ENCODE measurements around the gene SSTR3.

SSTR3 gene

DNA sequence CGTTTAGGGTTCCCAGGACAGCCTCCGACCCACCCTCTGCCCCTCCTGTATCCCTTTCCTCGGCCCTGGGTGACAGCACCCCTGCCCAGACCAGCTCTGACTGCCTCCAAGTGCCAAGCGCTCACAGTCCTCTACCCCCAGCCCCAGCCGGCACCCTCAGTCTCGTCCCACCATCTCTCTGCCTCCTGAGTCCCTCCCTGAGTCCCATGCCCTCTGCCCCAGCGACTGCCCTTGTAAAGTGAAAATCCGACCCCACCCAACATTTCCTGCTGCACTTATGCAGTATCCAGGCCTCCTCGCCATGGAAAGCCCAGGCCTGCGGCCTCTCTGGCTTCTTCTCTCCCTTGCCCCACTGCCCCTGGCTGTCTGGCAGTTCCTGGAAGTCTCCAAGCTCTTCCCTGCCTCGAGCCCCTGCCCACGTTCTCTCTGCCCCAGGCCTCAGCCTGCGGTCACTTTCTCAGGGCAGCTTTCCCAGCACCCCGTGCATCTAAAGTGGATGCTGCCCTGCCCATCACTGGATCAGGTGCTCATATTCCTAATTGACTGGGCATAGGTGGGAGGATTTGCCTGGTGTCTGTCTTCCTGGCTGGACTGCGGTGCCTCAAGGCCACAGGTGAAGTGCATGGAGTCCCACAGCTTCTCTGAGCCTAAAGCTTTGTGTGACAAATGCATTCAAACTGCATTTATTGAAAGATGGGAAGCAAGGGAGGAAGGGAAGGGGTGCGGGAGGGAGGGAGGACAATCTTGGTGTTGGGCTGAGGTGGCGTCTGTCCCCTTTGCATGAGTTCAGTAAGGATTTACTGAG, 44.9 kb downstream of the SSTR3 start:
- DNase-seq (ENCODE audit: low read depth), result no peak

- peak; percentile 35 for DNase-seq (ENCODE audit: low read depth)
Observed at GRCh38 chr22:37166675-37167066, 45.6 kb downstream of the SSTR3 start.

DNA sequence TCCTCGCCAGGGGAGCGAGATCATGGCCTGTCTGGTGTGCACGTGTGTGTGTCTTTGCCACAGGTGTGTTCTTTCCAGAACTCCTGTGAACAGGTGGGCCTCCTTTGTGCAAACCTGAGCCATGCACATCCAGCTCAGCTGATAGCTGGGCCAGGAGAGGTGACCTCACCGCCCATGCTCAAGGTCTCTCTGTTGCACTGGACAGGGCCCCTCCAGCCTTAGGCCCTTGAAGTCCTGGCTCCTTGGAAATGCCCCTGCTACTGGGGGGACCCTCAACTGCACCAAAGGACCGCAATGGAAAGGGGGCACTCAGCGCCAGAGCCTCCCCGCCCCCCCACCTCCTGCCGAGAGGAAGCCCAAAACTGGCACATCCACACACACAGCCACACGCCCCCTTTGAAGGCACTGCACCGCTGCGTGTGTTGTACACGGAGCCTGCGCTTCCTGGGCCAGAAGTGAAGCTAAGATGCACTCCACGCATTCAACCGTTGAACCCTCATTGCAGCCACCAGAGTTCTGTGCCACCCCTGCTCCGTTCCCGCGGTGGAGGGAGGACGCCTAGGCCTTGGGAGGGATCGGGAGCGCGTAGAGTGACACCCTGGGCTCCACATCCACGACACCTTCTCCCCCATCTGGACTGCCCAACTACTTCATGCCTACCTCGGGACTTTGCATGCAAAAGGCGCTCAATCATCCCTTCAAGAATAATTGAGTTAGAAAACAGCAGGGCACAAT, 46.2 kb downstream of the SSTR3 start:
- DNase-seq (ENCODE audit: low read depth), result no peak

GRCh38 chr22:37165066-37165465, 47.2 kb downstream of the SSTR3 start:
- no peak for DNase-seq (ENCODE audit: low read depth)

- DNase-seq (ENCODE audit: low read depth), result no peak
Observed at GRCh38 chr22:37164505-37164887, 47.8 kb downstream of the SSTR3 start.

GRCh38 chr22:37163575-37164504, 48.4 kb downstream of the SSTR3 start:
- DNase-seq (ENCODE audit: low read depth), result no peak

GRCh38 chr22:37163096-37163489, 49.2 kb downstream of the SSTR3 start:
- no peak for DNase-seq (ENCODE audit: low read depth)

DNA sequence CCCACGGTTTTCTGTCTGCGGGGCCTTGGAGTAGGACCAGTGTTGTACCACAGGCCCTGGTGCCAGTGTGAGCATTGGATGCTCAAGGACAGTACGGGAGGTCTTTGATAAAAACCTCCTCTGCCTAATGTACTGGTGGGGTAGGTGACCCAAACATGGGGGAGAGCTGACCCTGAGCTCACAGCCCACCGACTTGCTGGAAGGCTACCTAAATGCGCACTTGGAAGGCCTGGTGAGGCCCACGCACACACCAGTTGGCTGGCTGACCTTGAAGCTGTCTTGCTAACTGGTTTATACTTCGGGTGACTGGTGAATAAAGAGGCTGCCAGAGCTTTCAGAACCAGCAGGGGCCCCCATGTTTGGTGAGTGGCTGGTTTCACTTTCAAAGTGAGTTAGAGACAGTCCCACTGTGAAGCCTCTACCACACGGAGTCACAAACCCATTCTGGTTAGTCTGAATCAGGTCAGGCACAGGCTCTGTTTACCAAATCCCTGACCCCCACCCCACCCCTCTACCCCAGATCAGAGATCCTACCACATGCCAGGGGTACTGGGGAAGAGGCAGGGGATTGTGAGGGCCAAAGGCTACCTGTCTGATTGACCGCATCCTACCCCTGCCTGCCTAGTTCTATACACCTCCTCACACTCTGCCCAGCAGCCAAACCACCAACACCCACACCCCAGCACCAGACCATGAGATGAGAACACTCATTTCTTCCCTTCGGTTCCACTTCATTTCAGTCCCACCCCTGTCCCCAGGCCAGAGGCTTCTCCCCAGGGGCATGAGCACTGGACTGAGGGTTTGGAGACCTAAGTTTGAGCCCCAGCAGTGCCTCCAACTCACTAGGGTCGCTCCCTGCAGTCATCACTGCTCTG, 49.8 kb downstream of the SSTR3 start:
- DNase-seq (ENCODE audit: low read depth), result no peak

DNA sequence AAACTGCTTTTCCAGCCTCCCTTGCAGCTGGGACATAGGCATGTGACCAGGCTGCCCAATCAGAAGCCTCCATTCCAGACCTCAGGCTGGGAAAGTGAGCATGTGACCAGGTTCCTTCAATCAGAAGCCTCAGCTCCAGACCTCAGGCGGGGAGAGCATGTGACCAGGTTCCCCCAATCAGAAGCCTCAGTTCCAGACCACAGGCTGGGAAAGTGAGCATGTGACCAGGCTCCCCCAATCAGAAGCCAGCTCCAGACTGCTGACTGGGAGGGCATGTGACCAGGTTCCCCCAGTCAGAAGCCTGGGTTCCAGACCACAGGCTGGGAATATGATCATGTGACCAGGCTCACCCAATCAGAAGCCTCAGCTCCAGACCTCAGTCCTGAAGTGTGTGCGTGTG, 50.8 kb downstream of the SSTR3 start:
- DNase-seq (ENCODE audit: low read depth), result no peak

GRCh38 chr22:37160027-37160426, 52.2 kb downstream of the SSTR3 start:
- DNase-seq (ENCODE audit: low read depth), result no peak

GRCh38 chr22:37158963-37159290, 53.4 kb downstream of the SSTR3 start:
- no peak for DNase-seq (ENCODE audit: low read depth)

- no peak for DNase-seq (ENCODE audit: low read depth)
Observed at GRCh38 chr22:37157516-37158285, 54.6 kb downstream of the SSTR3 start.

DNA sequence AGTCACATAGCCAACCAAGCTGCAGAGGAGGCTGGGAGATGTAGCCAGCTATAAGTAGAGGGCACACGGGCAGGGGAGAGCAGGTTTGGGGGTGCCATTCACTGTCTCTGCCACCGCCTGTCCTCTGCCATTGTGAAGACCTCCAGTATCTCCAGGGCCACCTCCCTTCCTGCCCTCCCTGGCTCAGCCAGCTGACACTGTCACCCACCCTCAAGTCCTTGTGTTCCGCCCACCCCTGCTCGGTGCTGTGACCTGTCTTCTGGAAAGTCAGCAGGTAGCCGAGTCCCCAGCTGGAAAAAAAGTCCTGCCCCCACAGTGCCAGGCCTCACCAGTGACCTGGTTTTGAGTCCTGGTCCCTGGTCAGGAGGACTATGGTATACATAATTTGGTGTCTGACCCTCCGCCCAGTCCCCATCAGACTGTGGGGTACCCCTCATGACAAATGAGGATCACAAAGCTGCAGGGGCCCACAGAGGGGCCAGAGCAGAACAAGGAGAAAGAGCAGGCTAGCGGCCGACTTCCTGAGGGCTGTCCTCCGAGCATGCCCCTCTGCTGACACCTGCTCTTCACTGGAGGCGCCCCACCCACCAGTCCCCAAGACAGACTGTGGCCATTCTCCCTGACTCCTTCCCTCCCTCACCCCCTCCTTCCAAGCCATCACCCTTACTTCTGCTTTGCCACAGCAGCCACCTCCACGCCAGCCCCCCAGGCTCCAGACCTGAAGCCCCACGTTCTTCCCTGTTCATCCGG, 55.4 kb downstream of the SSTR3 start:
- DNase-seq (ENCODE audit: low read depth), result no peak

DNA sequence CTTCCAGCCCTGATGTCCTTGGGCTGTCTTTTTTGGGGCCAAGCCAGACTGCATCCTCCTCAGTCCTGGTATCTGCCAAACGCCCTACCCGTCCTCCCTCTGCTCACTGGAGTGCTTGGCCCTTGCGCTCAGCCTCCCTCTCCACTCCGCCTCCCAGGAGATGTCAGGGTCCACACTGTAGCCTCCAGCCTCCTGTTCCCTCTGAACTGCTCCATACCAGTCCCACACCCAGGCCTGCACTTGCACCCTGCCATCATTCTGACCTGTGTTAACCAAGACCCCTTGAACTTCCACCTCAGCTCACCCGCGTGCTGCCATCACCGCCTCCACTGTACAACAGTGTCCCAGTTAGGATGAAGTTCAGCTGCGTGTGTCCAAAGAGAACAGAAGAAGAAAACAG, 56.3 kb downstream of the SSTR3 start:
- no peak for DNase-seq (ENCODE audit: low read depth)

- no peak for DNase-seq (ENCODE audit: low read depth)
Observed at GRCh38 chr22:37154925-37155712, 57.2 kb downstream of the SSTR3 start.

All from fibroblast of the conjunctiva (primary cell).